Measurements from ENCODE around the gene CABCOCO1.

Gene CABCOCO1

GRCh38 chr10:61815496-61815895 is 152.8 kb downstream of the CABCOCO1 start:
- DNase-seq (ENCODE audit: low spot score) = no peak

Measured in kidney capillary endothelial cell (primary cell).